ENCODE measurements around the gene KRT16. TPM values are rescaled to one million over a fixed set of nuclear protein-coding genes. Genes with fewer than 3 reads are reported as not detected.

The KRT16 gene
- total and polyA plus RNA-seq, 9 donors: 1.0 TPM; not detected in 8

DNA sequence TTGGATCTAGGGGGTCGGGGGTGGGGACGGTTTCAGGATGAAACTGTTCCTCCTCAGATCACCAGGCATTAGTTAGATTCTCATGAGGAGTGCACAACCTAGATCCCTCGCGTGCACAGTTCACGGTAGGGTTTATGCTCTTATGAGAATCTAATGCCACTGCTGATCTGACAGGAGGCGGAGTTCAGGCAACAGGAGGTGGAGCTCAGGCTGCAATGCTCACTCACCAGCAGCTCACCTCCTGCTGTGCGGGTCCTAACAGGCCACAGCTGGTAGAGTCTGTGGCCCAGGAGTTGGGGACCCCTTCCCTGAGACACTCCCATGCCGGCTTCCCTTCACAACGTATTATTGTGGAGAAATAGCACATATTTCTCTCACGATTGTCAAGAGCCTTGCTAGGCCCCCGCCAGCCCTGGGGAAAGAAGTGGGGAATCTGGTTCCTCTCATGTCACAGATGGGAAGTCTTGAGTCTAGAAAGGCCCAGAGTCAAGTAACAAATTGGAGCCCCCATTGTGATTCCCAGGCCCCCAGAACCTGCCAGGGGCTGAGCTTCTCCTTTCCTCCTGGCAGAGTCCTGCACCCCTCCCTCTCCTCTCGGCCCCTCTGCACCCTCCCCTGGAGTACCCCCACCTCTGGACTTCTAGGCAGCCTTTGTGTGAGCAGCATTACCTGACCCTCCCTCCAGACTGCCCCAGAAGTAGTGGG lies 19.8 kb downstream of the KRT16 start:
- no peaks in the 10 kb centered on the region for H3K27me3 ChIP-seq
- intact Hi-C loops (cut with DNase I): no loop called here
- DNase-seq: no peak
- H3K4me3 ChIP-seq: no peak overlapping the region
- WGBS, 3 donors: 81 to 83% (median 81%) methylated on average over 12 of the region's 12 CpGs
- no peak for TF ChIP-seq EP300 (IDR thresholded peaks at IDR 0.05)
- H3K9me3 ChIP-seq: no peaks in the 10 kb centered on the region
- H3K27ac ChIP-seq: no peak overlapping the region
- no peaks in the 10 kb centered on the region for H3K4me1 ChIP-seq (ENCODE audit: insufficient read depth)
- no peaks in the 10 kb centered on the region for H3K36me3 ChIP-seq

DNA sequence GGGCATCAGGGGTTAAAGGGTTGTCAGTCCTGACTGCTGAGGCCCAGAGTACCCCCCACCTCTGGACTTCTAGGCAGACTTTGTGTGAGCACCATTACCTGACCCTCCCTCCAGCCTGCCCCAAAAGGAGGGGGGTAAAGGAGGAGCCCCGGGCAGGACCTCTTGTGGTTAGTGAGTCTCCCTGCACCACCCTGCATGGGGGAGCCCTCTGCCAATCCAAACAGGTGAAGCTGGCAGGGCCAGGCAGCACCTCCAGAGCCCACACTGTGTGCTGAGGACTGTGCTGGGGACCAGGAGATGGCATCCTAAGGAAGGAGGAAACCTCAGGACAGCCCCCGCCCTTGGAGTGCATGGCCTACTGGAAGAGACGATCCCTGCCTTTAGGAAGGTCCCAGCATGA lies 23.3 kb downstream of the KRT16 start:
- no peaks in the 10 kb centered on the region for H3K9me3 ChIP-seq
- no peaks in the 10 kb centered on the region for H3K36me3 ChIP-seq
- no peak for DNase-seq
- H3K27me3 ChIP-seq: no peaks in the 10 kb centered on the region
- no peak overlapping the region for H3K27ac ChIP-seq
- no peaks in the 10 kb centered on the region for H3K4me1 ChIP-seq (ENCODE audit: insufficient read depth)
- TF ChIP-seq EP300 (IDR thresholded peaks at IDR 0.05) (no peak), POLR2A (IDR thresholded peaks at IDR 0.05) (no peak)
- TF ChIP-seq, protein P1, sequence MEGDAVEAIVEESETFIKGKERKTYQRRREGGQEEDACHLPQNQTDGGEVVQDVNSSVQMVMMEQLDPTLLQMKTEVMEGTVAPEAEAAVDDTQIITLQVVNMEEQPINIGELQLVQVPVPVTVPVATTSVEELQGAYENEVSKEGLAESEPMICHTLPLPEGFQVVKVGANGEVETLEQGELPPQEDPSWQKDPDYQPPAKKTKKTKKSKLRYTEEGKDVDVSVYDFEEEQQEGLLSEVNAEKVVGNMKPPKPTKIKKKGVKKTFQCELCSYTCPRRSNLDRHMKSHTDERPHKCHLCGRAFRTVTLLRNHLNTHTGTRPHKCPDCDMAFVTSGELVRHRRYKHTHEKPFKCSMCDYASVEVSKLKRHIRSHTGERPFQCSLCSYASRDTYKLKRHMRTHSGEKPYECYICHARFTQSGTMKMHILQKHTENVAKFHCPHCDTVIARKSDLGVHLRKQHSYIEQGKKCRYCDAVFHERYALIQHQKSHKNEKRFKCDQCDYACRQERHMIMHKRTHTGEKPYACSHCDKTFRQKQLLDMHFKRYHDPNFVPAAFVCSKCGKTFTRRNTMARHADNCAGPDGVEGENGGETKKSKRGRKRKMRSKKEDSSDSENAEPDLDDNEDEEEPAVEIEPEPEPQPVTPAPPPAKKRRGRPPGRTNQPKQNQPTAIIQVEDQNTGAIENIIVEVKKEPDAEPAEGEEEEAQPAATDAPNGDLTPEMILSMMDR (IDR thresholded peaks at IDR 0.05): no peak
- H3K4me3 ChIP-seq: no peak overlapping the region
- 56 to 67% (median 63%) methylated on average over 3 of the region's 3 CpGs for WGBS, 3 donors
- intact Hi-C loops (cut with DNase I): no loop called here

DNA sequence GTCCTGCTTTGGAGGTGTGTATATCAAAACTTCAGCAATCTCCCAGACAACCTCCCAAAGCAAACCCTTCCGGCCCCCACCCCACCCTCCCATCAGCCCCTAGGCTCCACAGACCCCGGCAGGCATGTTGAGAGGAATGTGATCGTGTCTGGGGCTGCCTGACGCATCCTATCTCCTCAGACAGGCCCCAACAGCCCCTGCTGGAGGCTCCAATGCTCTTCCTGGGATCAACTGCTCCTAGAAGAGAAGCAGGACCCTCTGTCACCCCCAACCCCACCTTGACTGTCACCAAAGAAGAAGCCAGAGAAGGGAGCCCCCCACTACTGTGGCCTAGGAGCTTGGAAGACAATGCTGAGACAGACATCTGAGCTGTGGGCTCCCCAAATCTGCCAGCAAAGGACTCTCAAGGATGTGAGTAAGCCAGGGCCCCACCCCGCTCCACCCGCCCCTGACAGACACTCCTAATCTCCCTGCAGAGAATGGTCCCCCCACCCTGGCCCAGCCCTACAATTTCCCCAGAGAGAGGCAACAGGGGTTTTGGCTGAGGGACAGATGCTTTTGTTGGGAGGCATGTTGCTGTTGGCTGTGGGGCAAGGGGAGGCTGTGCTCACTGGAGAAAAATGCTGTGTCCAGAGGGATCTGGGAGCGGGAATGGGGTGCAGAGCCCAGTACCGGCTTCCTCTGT lies 24.3 kb downstream of the KRT16 start:
- intact Hi-C loops (cut with DNase I): no loop called here
- TF ChIP-seq, protein P1 (IDR thresholded peaks at IDR 0.05): no peak
- no peak for TF ChIP-seq EP300 (IDR thresholded peaks at IDR 0.05)
- TF ChIP-seq POLR2A (IDR thresholded peaks at IDR 0.05): no peak

DNA sequence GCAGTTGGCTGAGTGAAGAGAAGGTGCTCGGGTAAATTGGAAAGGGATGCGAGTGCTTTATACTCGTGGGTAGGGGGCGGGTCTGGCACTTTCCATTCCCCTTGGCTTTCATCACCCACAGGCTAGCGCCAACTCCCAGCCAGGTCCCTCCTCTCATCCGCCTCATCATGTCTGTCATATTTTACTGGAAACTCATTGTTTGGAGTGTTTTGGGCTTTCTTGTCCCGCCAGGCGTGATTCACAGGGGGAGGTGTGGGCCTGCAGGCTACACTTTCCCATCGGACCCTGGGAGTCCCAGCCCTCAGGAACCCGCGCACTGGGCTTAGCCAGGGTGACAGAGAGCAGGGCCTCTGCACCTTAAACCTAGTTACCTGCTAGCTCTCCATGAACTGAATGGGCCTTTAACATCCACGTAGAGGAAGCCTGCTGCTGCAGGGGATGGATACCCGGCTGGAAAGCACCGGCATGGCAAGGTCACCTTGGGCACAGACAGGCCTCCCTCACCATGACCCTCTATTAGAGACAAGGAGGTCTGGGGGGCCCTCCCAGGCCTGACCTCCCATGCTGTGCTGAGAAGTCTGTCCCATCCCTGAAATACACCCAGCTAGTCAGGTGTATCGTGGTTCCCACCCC lies 25.6 kb downstream of the KRT16 start, which contains the start of gene KRT14:
Gene KRT14, minus strand, starts transcription at position 33 of the 633 bp plus-strand sequence. CDS start 61 bp downstream, outside the sequence.
- 73 to 81% (median 74%) methylated on average over 15 of the region's 15 CpGs for WGBS, 3 donors
- H3K27me3 ChIP-seq: no peaks in the 10 kb centered on the region
- no peaks in the 10 kb centered on the region for H3K9me3 ChIP-seq
- no peaks in the 10 kb centered on the region for H3K36me3 ChIP-seq
- DNase-seq: no peak
- intact Hi-C loops (cut with DNase I): no loop called here
- no peak within 1 kb of the TSS for H3K27ac ChIP-seq
- TF ChIP-seq POLR2A (IDR thresholded peaks at IDR 0.05) (no peak), EP300 (IDR thresholded peaks at IDR 0.05) (no peak)
- TF ChIP-seq, protein P1 (IDR thresholded peaks at IDR 0.05): no peak
- no peaks in the 10 kb centered on the region for H3K4me1 ChIP-seq (ENCODE audit: insufficient read depth)
- no peak within 1 kb of the TSS for H3K4me3 ChIP-seq

More for the DNA sequence above, 24.3 kb downstream of the KRT16 start:
- H3K9me3 ChIP-seq: no peaks in the 10 kb centered on the region
- 54 to 74% (median 72%) methylated on average over 6 to 8 of the region's 8 CpGs for WGBS, 3 donors
- no peaks in the 10 kb centered on the region for H3K36me3 ChIP-seq
- no peak for DNase-seq
- H3K27ac ChIP-seq: no peak overlapping the region
- no peak overlapping the region for H3K4me3 ChIP-seq
- H3K27me3 ChIP-seq: no peaks in the 10 kb centered on the region
- H3K4me1 ChIP-seq (ENCODE audit: insufficient read depth): no peaks in the 10 kb centered on the region
